ENCODE measurements around the gene SPPL3.
"Not testable (repeated sequence)": the region's sequence is repeated elsewhere in the genome, so short reads cannot be mapped to it uniquely, and the experiment has no call there.

The SPPL3 gene

DNA sequence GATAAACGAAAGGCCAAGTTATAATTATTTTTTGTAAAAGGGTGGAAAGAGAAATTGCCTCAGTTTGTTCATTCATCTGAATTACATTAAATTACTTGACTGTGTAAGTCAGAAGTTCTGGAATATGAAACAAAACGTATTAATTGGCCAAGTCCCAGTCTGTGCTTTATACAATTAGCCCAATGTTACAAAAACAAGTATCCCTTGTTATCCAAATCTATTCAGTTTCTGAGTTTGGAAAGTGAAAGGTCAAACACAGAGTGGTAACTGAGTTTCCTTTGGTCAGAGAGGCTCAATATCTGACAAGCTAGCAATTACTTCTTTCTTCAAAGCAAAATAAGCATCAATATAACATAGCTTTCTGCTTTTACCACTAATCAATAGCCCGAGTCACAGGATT is 62.6 kb downstream of the SPPL3 start:
- no peak for DNase-seq

- no peak for DNase-seq
These were observed 64.7 kb downstream of the SPPL3 start for GRCh38 chr12:120839503-120839902.

DNA sequence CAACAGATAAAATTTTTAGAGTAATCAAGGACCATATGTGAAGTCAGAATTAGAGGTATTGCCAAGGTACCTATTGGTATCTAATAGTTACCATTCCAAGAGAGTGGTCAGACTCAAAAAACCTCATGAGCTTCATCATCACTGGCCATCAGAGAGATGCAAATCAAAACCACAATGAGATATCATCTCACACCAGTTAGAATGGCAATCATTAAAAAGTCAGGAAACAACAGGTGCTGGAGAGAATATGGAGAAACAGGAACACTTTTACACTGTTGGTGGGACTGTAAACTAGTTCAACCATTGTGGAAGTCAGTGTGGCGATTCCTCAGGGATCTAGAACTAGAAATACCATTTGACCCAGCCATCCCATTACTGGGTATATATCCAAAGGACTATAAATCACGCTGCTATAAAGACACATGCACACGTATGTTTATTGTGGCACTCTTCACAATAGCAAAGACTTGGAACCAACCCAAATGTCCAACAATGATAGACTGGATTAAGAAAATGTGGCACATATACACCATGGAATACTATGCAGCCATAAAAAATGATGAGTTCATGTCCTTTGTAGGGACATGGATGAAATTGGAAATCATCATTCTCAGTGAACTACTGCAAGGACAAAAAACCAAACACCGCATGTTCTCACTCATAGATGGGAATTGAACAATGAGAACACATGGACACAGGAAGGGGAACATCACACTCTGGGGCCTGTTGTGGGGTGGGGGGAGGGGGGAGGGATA is 65.4 kb downstream of the SPPL3 start:
- not testable (repeated sequence) for DNase-seq

DNA sequence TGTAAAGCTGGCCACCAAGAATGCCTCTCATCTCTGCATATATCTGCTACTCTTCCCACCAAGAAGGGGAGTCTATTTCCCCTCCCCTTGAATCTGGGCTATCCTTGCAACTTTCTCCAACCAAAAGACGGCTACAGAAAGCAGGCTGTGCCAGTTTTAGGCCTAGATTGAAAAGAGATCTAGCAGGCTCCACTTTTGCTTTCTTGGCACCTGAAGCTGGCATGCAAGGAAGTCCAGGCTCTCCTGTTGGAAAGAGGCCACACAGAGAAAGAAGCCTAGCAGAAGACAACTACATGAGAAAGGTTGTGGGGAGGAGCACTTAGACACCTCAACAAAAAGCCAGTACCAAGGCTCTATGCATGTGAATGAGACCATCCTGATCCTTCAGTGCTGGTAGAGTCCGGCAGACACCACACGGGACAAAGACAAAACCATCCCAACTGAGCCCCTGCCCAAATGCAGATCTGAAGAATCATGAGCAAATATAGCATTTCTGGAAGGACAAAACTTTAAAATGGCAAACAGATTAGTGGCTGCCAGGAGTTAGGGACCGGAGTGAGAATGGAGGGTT is 68.0 kb downstream of the SPPL3 start:
- DNase-seq, result no peak

DNA sequence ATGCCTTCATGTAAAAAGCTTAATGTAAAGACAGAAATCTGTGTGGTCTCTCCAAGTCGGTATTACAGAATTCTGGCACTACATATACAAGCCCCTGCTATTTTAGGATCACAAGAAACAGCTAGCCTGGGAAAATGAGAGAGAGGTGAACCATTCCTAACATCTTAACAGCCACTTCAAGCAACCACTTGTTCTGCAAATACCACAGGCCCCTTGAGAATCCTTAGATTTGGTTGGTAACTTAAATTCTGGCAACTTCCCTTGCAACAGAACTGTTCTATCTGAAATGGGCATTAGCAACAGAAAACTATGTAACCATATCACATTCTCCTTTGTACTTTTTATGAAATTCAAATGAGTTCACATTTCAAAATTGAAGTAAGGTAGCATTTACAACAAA is 68.5 kb downstream of the SPPL3 start:
- DNase-seq, result no peak

GRCh38 chr12:120835304-120835612 is 68.9 kb downstream of the SPPL3 start:
- no peak for DNase-seq

GRCh38 chr12:120834489-120835303 is 69.5 kb downstream of the SPPL3 start:
- DNase-seq, result no peak

- DNase-seq, result no peak
These were observed 70.3 kb downstream of the SPPL3 start for GRCh38 chr12:120833849-120834248.

DNA sequence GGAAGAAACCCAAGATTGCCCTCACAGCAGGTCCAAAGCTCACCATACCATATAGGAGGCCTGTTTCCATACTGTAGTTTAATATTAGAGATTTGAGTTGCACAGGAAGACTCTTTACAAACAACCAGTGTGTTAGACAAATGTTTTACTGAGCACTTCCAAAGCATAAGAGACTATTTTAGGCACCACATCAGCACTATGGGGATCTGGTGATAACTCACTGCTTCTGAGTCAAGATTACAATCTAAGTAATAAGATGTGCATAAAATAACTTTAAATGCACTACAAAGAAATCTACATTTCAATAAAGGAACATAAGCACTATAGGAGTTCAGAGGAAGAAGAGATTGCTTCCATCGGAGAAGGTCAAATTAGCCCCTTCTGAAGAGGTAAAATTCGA is 71.4 kb downstream of the SPPL3 start:
- no peak for DNase-seq

- no peak for DNase-seq
These were observed 72.4 kb downstream of the SPPL3 start for GRCh38 chr12:120831648-120832267.

- no peak for DNase-seq
These were observed 73.2 kb downstream of the SPPL3 start for GRCh38 chr12:120830966-120831365.

DNA sequence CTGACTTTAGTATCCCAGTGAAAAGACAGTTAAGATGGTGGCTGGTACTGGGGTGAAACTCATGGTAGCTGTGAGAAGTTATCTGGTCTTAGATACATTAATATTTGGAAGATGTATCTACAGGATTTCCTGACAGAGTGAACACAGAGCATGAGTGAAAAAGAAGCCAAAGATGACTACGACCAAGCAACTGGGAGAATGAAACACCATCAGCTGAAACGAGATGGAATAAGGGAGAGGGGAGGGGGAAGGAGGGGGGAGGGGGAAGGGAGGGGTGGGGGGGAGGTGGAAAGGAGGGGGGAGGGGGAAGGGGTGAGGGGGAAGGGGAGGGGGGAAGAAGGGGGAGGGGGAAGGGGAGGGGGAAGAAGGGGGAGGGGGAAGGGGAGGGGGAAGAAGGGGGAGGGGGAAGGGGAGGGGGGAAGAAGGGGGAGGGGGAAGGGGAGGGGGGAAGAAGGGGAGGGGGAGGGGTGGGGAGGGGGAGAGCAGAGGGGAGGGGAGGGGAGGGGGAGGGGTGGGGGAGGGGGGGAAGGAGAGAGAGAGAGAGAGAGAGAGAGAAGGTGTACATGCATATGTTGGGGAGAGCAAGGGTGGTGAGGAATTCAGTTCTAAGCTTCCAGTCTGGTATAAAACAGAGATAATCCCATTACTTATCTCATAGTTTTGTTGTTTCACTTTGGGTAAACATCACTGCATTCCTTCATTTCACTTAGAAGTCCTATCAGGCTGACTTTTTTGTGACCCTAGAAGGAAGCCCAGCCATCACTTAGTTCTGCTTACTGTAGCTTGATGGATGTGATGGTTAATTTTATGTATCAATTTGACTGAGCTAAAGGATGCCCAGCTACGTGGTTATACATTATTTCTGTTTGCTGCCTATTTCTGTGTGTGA is 73.9 kb downstream of the SPPL3 start:
- no peak for DNase-seq

DNA sequence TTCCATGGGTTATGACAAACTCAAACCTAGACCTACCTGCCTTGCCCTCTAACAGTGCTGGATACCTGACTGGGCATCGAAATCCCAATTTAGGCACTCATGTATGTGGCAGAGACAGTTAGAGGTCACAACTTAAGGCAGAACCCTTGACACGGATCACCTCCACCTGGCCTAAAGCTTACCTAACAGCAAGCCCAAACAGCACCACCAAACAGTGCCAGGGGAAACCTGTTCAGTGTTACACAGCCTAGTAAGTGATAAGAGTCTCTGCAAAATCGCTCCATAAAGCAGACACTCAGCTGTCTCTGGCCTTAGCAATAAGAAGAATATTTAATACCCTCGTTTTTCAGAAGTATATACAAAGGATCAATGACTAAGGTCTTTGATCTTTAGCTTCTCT is 77.8 kb downstream of the SPPL3 start:
- no peak for DNase-seq

- DNase-seq, result no peak
These were observed 78.8 kb downstream of the SPPL3 start for GRCh38 chr12:120825337-120825736.

DNA sequence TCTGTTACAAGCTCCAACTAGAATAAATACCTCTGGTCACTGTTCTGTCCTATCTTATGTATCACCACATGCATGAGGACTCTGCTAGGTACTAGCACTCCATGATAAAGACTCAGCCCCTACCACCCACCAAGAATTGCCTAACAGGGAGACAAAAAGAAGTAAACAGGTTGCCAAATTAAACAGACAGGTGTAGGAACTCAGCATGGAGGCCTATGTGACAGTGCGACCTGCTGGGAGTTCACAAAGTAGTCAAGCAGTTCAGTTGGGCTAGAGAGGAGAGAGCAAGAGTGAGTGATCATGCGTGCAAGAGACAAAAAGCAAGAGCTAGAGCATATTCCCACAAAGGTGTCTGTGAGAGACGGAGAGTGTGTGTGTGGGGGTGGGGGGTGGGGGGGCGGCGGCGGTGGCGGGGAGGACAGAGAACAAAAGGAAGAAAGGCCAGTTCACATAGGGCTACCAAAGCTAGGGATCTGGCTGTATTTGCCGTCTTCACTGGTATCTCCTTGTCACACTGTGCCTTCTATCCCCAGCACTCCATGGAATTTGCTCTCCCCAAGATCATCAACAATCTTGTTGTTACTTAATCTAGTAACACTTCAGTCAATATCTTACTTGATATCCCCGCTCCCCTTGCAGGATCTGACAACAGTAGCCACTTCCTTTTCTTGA is 81.2 kb downstream of the SPPL3 start:
- DNase-seq, result no peak

DNA sequence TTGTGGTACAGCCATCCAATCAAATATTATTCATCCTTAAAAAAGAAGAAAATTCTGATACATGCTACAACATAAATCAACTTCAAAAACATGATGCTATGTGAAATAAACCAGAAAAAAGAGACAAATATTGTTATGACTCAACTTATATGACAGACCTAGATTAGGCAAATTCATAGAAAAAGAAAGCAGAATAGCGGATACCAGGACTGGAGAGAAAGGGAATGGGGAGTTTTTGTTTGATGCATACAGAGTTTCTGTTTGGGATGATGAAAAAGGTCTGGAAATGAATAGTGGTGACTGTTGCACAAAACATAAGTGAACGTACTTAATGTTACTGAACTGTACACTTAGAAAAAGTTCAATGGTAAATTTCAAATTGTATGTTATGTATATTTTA is 82.3 kb downstream of the SPPL3 start:
- DNase-seq, result no peak

DNA sequence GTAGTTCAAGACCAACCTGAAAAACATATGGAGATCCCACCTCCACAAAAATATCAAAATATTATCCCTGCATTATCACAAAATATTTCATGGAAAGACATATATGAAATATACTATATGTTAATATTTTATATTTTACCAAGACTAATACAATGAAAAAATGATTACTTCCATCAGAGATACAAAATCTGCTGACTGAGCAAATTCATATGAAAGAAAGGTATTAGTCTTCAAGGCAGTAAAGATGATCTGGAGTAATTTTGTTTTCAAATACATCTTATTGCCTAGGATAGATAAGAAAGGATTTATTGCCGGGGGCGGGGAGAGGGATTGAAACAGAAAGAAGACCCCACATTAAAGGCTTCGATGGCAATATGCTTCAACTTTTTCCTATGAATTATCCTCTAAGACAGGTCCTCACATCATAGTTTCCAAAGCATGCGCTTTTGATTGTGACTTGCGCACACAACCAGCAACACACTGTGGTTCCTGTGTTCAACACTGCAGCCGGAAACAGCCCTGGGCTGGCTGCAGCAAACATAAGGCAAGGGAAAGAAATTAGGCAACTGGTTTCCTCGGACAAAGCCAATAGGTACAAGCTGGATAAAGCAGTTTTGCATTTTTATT is 83.2 kb downstream of the SPPL3 start:
- no peak for DNase-seq

DNA sequence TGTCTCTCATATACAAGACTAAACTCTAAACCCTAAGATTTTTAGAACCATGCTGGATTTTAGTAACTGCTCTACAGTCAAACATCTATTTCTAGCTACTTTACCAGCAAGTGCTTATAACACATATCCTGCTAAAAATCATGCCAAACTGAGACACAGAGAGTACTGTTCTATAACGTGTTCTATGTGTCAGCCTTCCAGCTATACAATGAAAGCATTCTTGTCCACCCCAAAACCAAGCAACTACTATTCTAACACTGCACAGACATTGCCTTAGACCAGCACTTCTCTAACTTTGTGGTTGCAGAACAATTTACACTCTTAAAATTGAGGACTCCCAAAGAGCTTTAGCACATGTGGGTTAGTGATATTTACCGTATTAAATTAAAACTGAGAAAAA is 85.7 kb downstream of the SPPL3 start:
- DNase-seq, result no peak

DNA sequence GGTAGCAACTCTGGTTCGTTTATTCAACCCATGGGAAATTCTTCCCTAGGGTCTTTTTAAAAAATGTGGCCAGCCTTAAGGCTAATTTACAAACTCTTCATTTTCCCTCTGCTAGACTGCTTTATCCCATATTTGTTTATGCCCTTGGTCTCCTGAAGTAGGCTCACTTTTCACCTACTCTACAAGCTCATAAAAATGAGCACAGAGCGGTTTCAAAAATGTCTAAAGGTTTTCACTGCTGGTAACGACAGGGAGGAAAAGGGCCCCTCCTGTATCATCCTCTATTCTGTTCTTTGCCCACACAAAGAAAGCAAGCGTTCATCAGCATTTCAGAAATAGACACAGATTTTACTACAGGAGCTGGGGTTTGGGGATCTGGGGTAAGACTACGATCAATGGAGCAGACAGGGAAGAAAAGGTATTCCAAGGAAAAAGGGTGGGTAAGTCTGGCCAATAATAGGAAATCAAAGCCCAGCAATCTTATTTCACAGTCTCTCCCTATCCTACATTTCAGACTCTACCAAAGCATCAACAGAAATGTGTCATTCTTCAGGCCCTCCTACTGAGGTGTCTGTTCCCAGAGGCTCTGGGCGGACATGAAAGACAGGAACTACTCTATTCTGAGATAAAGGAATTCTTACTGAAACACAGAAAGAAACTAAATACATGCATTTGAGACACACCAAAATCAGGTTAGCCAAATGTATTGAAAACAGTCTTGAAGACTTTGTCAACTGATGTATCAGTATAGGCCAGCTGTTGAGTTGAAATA is 86.4 kb downstream of the SPPL3 start:
- no peak for DNase-seq

GRCh38 chr12:120816363-120816762 is 87.8 kb downstream of the SPPL3 start:
- DNase-seq, result no peak

GRCh38 chr12:120814903-120815429 is 89.2 kb downstream of the SPPL3 start:
- DNase-seq, result no peak
